ENCODE data around the gene KIF2B.

- TF ChIP-seq CTCF (IDR thresholded peaks at IDR 0.05): no peak
- no peak for TF ChIP-seq EP300 (IDR thresholded peaks at IDR 0.05)
- no peak for TF ChIP-seq POLR2AphosphoS5 (IDR thresholded peaks at IDR 0.05)
Observed at GRCh38 chr17:53823341-53824050, 769 bp downstream of the KIF2B start.
